C4-2B (cell line): ENCODE data around the gene CHRNA3.

Source experiments
- H3K27ac ChIP-seq: fragments of 450-650 bp; 2 replicates; pipeline ENCODE4 v1.5.1; 2017
- CTCF ChIP-seq: fragments of 450-650 bp; conservative IDR thresholded peaks from 2 replicates; pipeline ENCODE4 v1.5.1; 2017; ENCODE audit warnings: mild to moderate bottlenecking
- ZFX ChIP-seq: fragments of 450-650 bp; IDR thresholded peaks from 2 replicates; pipeline ENCODE4 v1.6.1; 2017

CHRNA3 gene

GRCh38 chr15:78660584-78660983 is 39.8 kb upstream of the CHRNA3 start:
- no peak overlapping the region for H3K27ac ChIP-seq
- TF ChIP-seq CTCF: no peak
- TF ChIP-seq ZFX: no peak

GRCh38 chr15:78658823-78659222 is 38.0 kb upstream of the CHRNA3 start:
- TF ChIP-seq CTCF: no peak
- no peak for TF ChIP-seq ZFX
- H3K27ac ChIP-seq: no peak overlapping the region

- H3K27ac ChIP-seq: no peak overlapping the region
- TF ChIP-seq CTCF: no peak
- no peak for TF ChIP-seq ZFX
These were observed 33.5 kb upstream of the CHRNA3 start for GRCh38 chr15:78654272-78654671.

GRCh38 chr15:78651930-78652615 is 31.3 kb upstream of the CHRNA3 start:
- TF ChIP-seq ZFX (no peak), CTCF (no peak)
- H3K27ac ChIP-seq: no peak overlapping the region

- TF ChIP-seq CTCF: no peak
- TF ChIP-seq ZFX: no peak
These were observed 30.2 kb upstream of the CHRNA3 start for GRCh38 chr15:78651007-78651406.

GRCh38 chr15:78650022-78650421 is 29.2 kb upstream of the CHRNA3 start:
- no peak overlapping the region for H3K27ac ChIP-seq
- TF ChIP-seq ZFX (no peak), CTCF (no peak)

More at GRCh38 chr15:78651007-78651406, 30.2 kb upstream of the CHRNA3 start:
- no peak overlapping the region for H3K27ac ChIP-seq

- TF ChIP-seq ZFX: no peak
- TF ChIP-seq CTCF: no peak
- H3K27ac ChIP-seq: no peak overlapping the region
These were observed 24.2 kb upstream of the CHRNA3 start for GRCh38 chr15:78645009-78645408.
